Fibroblast of villous mesenchyme (primary cell): ENCODE measurements around the gene TAF1D. TPM values are rescaled to one million over a fixed set of nuclear protein-coding genes. Genes with fewer than 3 reads are reported as not detected.

Source experiments
- DNase-seq: peaks from one replicate; pipeline ENCODE4 v3.0.0-alpha.2; 2010; ENCODE audit warnings: low read depth
- H3K4me3 ChIP-seq: 2 replicates; pipeline ENCODE4 v1.5.1; 2011; ENCODE audit warnings: low read depth, mild to moderate bottlenecking, low read length
- CTCF ChIP-seq: IDR thresholded peaks from 2 replicates; pipeline ENCODE4 v1.5.1; 2012; ENCODE audit warnings: low read depth, mild to moderate bottlenecking, low read length; ENCODE audit not compliant: insufficient read depth
- total RNA-seq: library from RNA; depleted of rRNA; stranded (reverse); fragments of >200 nt; gene quantifications from 2 replicates; pipeline ENCODE4 v1.2.3, GENCODE V29; 2012

The TAF1D gene
- total RNA-seq, 1 donor, result 181 TPM

- H3K4me3 ChIP-seq, result no peak overlapping the region
- no peak for TF ChIP-seq CTCF
- no peak for DNase-seq
Measured at GRCh38 chr11:93724089-93724488, 17.2 kb downstream of the TAF1D start.

- DNase-seq, result no peak
- no peak overlapping the region for H3K4me3 ChIP-seq
- TF ChIP-seq CTCF, result no peak
Measured at GRCh38 chr11:93720522-93720921, 20.8 kb downstream of the TAF1D start.

GRCh38 chr11:93719310-93719709 lies 22.0 kb downstream of the TAF1D start:
- no peak for TF ChIP-seq CTCF
- DNase-seq, result no peak
- H3K4me3 ChIP-seq, result no peak overlapping the region

- no peak for TF ChIP-seq CTCF
- no peak for DNase-seq
- no peak overlapping the region for H3K4me3 ChIP-seq
Measured at GRCh38 chr11:93718057-93718563, 23.2 kb downstream of the TAF1D start.

GRCh38 chr11:93717501-93717900 lies 23.8 kb downstream of the TAF1D start:
- DNase-seq, result no peak
- H3K4me3 ChIP-seq, result no peak overlapping the region
- no peak for TF ChIP-seq CTCF

GRCh38 chr11:93715797-93716396 lies 25.4 kb downstream of the TAF1D start:
- DNase-seq, result no peak
- no peak for TF ChIP-seq CTCF
- no peak overlapping the region for H3K4me3 ChIP-seq

GRCh38 chr11:93712678-93713077 lies 28.6 kb downstream of the TAF1D start:
- no peak overlapping the region for H3K4me3 ChIP-seq
- no peak for TF ChIP-seq CTCF
- no peak for DNase-seq
